GM04503 (cell line): ENCODE data around the gene ZNF563.
A peak's percentile ranks its signal among the peaks of the same experiment; 100 is the strongest.

Experiments
- DNase-seq: peaks from one replicate; pipeline ENCODE4 v3.0.0-alpha.2; 2012; ENCODE audit warnings: low read depth

Gene ZNF563

DNA sequence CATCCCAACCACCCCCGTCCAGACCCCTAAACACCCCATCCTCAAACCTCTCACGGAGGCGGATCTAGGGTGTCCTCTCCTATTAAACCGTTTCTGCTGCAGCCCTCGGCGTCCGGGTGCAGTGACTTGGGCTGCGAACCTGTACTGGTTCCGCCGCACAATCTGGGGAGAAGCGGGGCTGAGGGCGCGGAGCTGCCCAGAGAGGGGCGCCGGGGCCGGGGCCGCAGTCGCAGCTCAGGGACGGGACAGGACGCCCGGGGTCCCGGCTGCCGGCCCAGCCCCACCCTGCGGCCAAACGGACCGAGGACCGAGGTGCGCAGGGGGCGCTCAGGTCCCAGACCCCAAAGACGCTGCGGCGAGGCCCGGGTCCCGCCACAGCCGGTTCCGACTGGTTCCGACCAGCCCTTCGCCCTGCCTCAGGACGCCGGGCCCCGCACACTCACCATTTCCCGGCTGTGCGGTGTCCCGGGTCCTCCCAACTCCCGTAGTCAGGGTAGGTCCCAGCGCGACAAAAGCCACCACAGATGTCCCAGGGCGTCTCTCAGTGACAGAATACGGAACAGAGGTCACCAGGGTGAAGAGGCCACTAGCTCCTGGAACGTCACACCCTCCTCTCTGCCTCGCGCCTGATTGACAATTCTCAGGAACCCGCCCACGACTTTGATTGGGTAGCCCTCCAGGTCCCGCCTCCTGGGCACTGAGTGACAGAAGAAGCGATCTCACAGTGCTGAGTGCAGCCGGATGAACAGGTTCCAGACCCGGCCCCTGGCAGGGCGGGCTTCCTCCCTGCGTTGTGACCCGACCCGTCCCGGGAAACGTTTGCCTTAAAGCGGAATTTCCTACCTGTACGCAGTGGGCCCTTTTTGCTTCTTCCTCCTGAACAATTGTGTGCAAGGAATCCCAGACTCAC, 38.9 kb downstream of the ZNF563 start, which contains the start of gene ZNF44:
TSS of gene ZNF44 (minus strand) at position 635 of the 910 bp plus-strand sequence. CDS start at position 446, 189 bp downstream.
- DNase-seq: peak; percentile 84

GRCh38 chr19:12293777-12294248, 39.6 kb downstream of the ZNF563 start:
- DNase-seq: peak; percentile 20

- DNase-seq: no peak
Observed at GRCh38 chr19:12289790-12290065, 43.7 kb downstream of the ZNF563 start.

GRCh38 chr19:12287958-12288500, 45.4 kb downstream of the ZNF563 start:
- DNase-seq: no peak

DNA sequence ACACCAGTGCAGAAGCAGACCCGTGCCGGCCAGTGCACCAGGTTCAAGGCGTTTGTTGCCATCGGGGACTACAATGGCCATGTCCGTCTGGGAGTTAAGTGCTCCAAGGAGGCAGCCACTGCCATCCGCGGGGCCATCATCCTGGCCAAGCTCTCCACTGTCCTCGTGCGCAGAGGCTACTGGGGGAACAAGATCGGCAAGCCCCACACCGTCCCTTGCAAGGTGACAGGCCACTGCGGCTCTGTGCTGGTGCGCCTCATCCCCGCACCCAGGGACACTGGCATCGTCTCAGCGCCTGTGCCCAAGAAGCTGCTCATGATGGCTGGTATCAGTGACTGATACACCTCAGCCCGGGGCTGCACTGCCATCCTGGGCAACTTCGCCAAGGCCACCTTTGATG, 48.8 kb downstream of the ZNF563 start:
- no peak for DNase-seq

DNA sequence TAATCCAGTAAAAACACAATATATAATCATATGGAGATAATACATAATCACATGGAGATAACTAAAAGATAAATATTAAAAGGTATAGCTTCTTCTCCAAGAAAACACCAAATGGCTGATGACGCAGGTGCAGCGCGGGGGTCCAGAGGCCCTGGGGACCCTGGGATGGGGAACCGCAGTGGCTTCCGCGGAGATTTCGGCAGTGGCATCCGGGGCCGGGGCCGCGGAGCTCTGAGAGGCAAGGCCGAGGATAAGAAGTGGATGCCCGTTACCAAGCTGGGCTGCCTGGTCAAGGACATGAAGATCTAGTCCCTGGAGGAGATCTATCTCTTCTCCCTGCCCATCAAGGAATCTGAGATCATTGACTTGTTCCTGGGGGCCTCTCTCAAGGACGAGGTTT, 49.2 kb downstream of the ZNF563 start:
- DNase-seq: no peak

- DNase-seq: no peak
Observed at GRCh38 chr19:12278713-12279112, 54.7 kb downstream of the ZNF563 start.

GRCh38 chr19:12272980-12273901, 60.2 kb downstream of the ZNF563 start:
- DNase-seq: no peak

GRCh38 chr19:12272386-12272785, 61.0 kb downstream of the ZNF563 start:
- no peak for DNase-seq

- no peak for DNase-seq
Observed at GRCh38 chr19:12270854-12271253, 62.6 kb downstream of the ZNF563 start.
